Right atrium auricular region (tissue), 2 donors: ENCODE measurements around the gene GPR161. TPM values are rescaled to one million over a fixed set of nuclear protein-coding genes. Genes with fewer than 3 reads are reported as not detected.
"Not testable (repeated sequence)": the region's sequence is repeated elsewhere in the genome, so short reads cannot be mapped to it uniquely, and the experiment has no call there.

ENCODE experiments used
- DNase-seq: peaks from one replicate; pipeline ENCODE4 v3.0.0-alpha.2; 2019; ENCODE audit warnings: low spot score
- H3K27ac ChIP-seq, 2 donors: fragments of 200-600 bp; sonication (generic); 1 replicate in 1 of 2; 2 replicates in 1 of 2; pipeline ENCODE4 v1.5.1; 2016 to 2019
- H3K27me3 ChIP-seq, 2 donors: fragments of 200-600 bp; sonication (generic); one replicate each; pipeline versions ENCODE4 v1.5.1 to v1.6.0; 2017 to 2019
- H3K36me3 ChIP-seq: fragments of 200-600 bp; sonication (generic); one replicate; pipeline ENCODE4 v1.5.1; 2016
- H3K4me1 ChIP-seq, 2 donors: fragments of 200-600 bp; sonication (generic); one replicate each; pipeline versions ENCODE4 v1.5.1 to v1.6.0; 2017 to 2019
- H3K4me3 ChIP-seq, 2 donors: fragments of 200-600 bp; sonication (generic); 1 replicate in 1 of 2; 2 replicates in 1 of 2; pipeline ENCODE4 v1.5.1; 2017 to 2019; ENCODE audit warnings: mild to moderate bottlenecking in 1 of 2, moderate library complexity in 1 of 2
- H3K9me3 ChIP-seq, 2 donors: fragments of 200-600 bp; sonication (generic); one replicate each; pipeline ENCODE4 v1.5.1; 2019
- total RNA-seq, 2 donors: library from RNA; depleted of rRNA; stranded (reverse); fragments of >200 nt; gene quantifications; one replicate each; pipeline ENCODE4 v1.1.0, GENCODE V29; 2016
- TF ChIP-seq, protein P1 (sequence below), 2 donors: fragments of 200-600 bp; sonication (generic); IDR thresholded peaks; one replicate each; pipeline ENCODE4 v1.5.1; 2019; ENCODE audit warnings: antibody characterized with exemption in 2 of 2

The GPR161 gene, protein sequence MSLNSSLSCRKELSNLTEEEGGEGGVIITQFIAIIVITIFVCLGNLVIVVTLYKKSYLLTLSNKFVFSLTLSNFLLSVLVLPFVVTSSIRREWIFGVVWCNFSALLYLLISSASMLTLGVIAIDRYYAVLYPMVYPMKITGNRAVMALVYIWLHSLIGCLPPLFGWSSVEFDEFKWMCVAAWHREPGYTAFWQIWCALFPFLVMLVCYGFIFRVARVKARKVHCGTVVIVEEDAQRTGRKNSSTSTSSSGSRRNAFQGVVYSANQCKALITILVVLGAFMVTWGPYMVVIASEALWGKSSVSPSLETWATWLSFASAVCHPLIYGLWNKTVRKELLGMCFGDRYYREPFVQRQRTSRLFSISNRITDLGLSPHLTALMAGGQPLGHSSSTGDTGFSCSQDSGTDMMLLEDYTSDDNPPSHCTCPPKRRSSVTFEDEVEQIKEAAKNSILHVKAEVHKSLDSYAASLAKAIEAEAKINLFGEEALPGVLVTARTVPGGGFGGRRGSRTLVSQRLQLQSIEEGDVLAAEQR
- 1 to 10 TPM; 2.9 to 3.2 TPM for total RNA-seq

DNA sequence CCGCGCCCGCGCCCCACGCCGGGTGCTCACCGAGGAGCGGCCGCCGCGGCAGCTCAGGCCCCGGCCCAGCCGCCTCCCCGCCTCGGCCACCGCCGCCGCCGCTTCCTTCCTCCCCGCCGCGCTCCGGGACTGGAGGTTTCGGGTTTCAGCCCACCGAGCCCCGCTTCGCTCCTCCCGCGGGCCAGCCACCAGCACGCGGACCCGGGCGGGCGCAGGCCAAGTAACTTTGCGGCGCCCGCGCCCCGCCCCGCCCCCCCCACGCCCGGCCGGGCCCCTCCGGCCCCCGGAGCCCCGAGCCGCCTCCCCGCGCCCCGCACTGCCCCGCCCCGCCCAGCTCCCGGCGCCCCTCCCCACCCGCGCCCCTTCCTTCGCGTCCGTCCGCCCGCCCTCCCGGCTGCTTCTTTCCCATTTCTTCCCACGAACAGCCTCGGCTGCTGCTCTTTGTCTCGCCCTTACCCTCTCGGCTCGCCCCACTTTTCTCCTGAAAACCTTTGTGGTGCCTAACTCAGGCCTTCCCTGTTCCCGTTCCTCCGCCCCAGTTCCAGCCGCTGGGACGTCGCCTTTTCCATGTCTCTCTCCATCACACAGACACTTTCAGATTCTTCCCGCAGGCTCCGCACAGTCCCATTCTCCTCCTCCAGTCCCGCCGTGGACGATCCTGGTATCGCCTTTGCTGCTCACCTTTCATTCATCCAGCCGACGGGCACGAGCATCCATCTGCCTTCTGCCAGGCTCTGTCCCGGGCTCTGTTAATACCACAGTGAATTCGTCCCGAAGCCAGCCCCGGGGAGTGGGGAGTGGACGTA is at the start of gene GPR161:
Gene GPR161 (minus strand): TSS at position 222 of the 806 bp plus-strand sequence. CDS start 32,080 bp downstream, outside the sequence.
- no peak for DNase-seq
- no peaks in the 10 kb centered on the region for H3K36me3 ChIP-seq
- TF ChIP-seq, protein P1, sequence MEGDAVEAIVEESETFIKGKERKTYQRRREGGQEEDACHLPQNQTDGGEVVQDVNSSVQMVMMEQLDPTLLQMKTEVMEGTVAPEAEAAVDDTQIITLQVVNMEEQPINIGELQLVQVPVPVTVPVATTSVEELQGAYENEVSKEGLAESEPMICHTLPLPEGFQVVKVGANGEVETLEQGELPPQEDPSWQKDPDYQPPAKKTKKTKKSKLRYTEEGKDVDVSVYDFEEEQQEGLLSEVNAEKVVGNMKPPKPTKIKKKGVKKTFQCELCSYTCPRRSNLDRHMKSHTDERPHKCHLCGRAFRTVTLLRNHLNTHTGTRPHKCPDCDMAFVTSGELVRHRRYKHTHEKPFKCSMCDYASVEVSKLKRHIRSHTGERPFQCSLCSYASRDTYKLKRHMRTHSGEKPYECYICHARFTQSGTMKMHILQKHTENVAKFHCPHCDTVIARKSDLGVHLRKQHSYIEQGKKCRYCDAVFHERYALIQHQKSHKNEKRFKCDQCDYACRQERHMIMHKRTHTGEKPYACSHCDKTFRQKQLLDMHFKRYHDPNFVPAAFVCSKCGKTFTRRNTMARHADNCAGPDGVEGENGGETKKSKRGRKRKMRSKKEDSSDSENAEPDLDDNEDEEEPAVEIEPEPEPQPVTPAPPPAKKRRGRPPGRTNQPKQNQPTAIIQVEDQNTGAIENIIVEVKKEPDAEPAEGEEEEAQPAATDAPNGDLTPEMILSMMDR (IDR thresholded peaks at IDR 0.05), result no peak

DNA sequence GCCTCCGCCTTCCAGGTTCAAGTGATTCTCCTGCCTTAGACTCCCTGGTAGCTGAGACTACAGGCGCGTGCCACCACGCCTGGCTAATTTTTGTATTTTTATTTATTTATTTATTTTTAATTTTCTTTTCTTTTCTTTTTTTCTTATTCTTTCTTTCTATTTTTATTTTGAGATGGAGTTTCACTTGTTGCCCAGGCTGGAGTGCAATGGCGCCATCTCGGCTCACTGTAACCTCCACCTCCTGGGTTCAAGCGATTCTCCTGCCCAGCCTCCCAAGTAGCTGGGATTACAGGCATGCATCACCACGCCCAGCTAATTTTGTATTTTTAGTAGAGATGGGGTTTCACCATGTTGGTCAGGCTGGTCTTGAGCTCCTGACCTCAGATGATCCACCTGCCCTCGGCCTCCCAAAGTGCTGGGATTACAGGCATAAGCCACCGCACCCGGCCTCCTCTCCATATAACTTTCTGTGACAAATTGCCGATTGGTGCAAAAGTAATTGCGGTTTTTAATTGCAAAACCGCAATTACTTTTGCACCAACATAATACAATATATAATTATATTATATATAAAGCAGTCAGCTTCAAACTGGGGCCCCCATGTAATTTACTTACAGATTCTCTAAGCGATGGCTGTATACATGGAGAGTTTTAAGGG is 44.5 kb upstream of the GPR161 start:
- not testable (repeated sequence) for H3K4me1 ChIP-seq, H3K9me3 ChIP-seq, H3K36me3 ChIP-seq, H3K4me3 ChIP-seq, DNase-seq, H3K27ac ChIP-seq, H3K27me3 ChIP-seq

More for the DNA sequence above, at the start of gene GPR161:
- Histone ChIP-seq H3K27me3 (no peaks in the 10 kb centered on the region), H3K9me3 (no peaks in the 10 kb centered on the region), H3K27ac (peak within 1 kb of the TSS; percentile 76 to 79), H3K4me1 (peaks cover 0 to 14% of the 10 kb centered on the region in 2 donors), H3K4me3 (peak within 1 kb of the TSS; percentile 66 to 79)

DNA sequence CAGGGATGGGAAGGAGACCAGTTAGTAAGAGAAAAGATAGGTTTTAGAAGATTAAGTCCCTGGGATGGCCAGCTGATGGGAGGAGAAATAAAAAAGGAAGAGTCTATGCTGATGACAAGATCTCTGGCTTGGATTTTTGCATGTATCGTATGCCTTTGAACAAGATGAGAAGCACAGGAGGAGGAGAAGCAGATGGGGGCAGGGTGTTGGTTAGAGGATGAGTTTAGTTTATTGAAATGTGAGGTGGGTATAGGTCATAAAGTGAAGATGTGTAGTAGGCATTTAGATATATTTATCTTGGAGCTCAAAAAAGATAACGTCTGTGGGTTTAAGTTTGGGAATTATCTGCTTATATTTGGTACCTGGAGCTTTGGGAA is 43.4 kb upstream of the GPR161 start:
- Histone ChIP-seq H3K27me3 (no peaks in the 10 kb centered on the region), H3K4me1 (peaks cover 0 to 8% of the 10 kb centered on the region in 2 donors), H3K36me3 (no peaks in the 10 kb centered on the region), H3K27ac (peak overlapping the region in 1 of 2 donors; percentile 93), H3K9me3 (no peaks in the 10 kb centered on the region), H3K4me3 (peak overlapping the region; percentile 72 to 86)
- TF ChIP-seq, protein P1 (IDR thresholded peaks at IDR 0.05), result no peak
- no peak for DNase-seq

DNA sequence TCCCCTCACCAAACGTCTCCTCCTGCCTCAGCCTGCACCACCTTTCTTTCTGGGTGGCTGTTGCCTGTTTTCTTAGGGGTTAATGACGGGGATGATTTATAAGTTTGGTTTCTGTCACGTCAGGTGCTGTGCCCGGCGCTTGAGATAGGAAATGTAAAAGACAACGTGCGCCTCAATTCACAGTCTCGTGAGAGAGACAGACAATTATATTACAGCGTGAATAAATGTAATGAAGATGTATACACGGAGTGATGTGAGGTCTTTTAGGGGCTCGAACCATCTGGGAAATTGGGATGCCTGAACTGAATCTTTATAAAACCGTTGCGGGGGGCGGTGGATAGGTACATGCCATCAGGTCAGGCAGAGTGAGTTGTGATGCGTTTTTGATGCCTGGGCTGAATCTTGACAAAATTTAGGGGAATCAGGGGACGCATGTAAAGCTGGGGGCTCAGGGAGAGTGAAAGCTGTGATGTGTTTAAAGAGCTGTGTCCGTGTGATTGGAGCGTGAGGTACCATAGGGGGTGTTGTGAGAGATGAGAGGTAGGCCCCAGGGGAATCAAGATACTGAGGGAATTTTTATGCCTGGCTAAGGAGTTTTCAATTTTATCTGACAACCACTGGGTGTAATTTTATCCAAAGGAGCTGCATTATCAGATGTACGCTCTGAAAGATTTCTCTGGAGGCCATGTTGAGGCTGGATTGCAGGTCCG is 42.9 kb upstream of the GPR161 start:
- TF ChIP-seq, protein P1 (IDR thresholded peaks at IDR 0.05), result no peak
- Histone ChIP-seq H3K27me3 (no peaks in the 10 kb centered on the region), H3K4me3 (peak overlapping the region; percentile 72 to 86), H3K36me3 (no peaks in the 10 kb centered on the region), H3K9me3 (no peaks in the 10 kb centered on the region), H3K27ac (peak overlapping the region; percentile 93 to 94), H3K4me1 (peaks cover 0 to 8% of the 10 kb centered on the region in 2 donors)
- no peak for DNase-seq

DNA sequence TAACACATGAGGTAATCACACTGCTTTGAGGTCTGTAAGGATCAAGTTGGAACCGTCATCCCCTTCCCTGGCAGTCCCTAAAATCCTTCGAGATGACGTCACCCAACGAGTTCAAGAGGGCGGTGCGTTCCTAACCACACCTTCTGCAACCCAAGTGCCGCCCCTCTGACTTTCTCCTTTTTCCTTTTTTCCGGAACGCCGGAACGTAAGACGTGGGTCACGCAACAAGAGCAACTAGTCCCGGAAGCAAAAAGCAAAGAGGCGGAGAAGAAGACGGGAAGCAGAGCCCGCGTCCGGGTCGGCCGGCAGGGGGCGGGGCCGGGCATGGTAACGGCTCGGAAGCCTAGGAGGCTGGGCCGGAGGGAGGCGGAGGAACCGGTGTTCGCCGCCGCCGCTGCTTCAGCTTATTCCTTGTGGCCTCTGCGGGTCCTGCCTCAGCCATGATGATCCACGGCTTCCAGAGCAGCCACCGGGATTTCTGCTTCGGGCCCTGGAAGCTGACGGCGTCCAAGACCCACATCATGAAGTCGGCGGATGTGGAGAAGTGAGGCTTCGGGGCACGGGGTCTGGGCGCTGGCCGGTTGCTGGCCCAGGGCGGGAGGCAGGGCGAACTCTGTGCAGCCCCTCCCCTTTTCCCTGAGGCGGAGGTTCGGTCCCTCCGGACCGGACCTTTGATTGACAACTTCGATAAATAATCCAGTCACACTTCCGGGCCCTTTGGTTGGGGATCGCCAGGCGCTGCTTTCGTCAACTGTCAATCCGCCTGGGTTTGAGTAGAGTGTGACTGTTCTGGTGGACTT is 42.1 kb upstream of the GPR161 start, which contains the start of gene TIPRL:
Gene TIPRL (plus strand): TSS at position 325 of the 800 bp plus-strand sequence. CDS start 116 bp downstream, at position 441.
- no peaks in the 10 kb centered on the region for H3K27me3 ChIP-seq
- H3K27ac ChIP-seq, result peak within 1 kb of the TSS; percentile 93 to 94
- H3K9me3 ChIP-seq, result no peaks in the 10 kb centered on the region
- DNase-seq, result peak; percentile 97
- H3K36me3 ChIP-seq, result no peaks in the 10 kb centered on the region
- peaks cover 0 to 8% of the 10 kb centered on the region in 2 donors for H3K4me1 ChIP-seq
- TF ChIP-seq, protein P1 (IDR thresholded peaks at IDR 0.05), result peak; percentile 72 to 76
- peak within 1 kb of the TSS; percentile 72 to 86 for H3K4me3 ChIP-seq
